Hypothalamus (tissue), 51 donors: ENCODE data around the gene ATIC.
"Not testable (repeated sequence)": the region's sequence is repeated elsewhere in the genome, so short reads cannot be mapped to it uniquely, and the experiment has no call there.

Source experiments
- DNase-seq, 51 donors: peaks; one replicate each; lab custom pipeline; 2025; lab: John Stamatoyannopoulos, UW

Gene ATIC

GRCh38 chr2:215360059-215360458 is 48.2 kb downstream of the ATIC start:
- not testable (repeated sequence) for DNase-seq

DNA sequence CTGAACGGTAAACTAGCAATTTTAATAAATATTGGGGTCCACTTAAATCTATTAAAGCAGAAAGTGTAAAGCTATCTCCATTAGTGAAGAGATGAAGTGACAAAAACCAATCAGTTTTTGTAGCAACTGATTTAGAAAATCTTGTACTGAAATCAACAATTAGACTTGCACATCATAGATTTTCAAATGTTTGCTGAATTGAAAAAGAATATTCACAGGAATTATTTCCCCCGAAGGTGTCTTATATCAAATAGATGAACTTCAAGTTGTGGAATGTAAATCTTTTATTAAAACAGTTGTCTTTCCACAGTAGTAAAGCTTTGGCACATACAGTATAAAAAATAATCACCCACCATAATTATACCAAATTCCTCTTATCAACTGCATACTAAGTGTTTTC is 48.7 kb downstream of the ATIC start:
- DNase-seq: no peak

- DNase-seq: no peak
These were observed 49.5 kb downstream of the ATIC start for GRCh38 chr2:215361211-215361875.

DNA sequence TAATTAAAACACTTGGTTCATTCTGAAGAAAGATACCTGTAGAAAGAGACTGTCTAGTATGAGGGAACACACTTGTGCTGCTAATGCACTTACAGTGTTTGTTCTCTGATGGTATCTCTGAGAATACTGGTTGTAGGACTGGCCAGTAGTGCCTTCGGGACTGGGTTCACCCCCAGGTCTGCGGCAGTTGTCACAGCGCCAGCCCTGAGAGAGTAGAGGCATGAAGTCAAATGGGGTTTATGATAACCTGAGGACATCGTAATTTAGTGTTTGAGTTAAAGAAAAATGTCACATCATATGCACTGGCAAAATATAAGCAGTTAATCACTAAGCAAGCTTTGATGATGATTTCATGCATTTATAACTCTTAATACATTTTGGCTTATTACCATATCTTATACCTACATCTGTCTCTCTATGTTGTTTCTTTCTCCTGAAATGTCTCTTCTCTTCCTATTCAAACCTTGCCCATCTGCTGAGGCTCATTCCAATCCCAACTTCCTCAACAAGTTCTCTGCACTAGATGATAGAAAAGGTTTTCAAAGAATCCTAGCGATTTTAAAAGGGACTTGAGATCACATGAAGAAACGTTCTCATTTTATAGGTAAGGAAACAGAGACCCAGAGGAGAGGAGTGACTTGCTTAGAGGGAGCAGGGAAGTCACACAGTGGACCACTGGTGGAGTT is 50.2 kb downstream of the ATIC start:
- DNase-seq: no peak

DNA sequence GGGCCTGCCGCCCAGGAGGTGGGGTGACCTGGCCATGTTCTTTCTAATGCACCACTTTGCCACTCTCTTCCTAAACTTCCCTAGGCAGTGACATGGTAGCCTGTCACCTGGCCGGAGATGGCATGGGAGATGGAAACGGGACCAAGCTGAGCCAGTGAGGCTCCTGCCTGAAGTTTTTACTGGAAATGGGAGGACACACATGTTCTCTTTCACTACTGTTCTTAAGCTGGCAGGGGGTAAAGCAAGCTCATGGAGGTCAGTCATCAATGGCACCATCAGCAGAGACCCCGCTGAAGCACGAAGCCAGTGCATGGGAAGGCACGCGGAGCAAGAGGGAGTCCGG is 50.7 kb downstream of the ATIC start:
- DNase-seq: no peak

- DNase-seq: no peak
These were observed 51.2 kb downstream of the ATIC start for GRCh38 chr2:215363039-215363438.

DNA sequence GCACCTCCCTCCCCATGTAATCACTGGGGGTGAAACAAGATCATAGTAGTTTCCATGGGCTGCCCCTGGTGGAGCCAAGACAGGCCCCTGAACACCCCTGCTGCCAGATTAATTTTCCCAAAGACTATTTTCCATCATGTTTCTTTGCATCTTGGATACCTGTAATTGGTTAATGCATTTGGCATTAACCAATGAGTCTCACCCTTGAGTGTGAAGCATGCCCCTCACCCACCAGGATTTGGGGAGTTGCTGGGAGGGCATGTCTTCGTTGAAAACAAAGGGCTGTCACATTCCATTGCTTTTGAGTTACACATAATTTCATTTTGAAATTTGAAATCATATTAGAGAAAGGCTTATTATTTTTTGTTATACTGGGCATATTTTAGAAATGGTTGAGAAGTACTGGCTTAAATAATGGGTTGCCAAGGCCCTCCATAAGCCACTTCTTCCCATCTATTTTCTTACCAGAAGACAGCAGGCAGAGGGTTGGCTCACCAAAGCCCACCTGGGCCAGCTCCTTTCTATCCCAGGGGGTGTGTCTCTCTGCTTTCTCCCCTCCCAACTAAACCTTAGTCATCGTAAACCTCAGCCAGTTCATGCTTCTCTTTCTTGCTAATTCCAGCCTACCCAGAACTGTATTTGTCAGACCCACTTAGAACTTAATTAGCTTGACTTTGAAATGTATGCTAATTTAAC is 51.8 kb downstream of the ATIC start:
- DNase-seq: no peak

DNA sequence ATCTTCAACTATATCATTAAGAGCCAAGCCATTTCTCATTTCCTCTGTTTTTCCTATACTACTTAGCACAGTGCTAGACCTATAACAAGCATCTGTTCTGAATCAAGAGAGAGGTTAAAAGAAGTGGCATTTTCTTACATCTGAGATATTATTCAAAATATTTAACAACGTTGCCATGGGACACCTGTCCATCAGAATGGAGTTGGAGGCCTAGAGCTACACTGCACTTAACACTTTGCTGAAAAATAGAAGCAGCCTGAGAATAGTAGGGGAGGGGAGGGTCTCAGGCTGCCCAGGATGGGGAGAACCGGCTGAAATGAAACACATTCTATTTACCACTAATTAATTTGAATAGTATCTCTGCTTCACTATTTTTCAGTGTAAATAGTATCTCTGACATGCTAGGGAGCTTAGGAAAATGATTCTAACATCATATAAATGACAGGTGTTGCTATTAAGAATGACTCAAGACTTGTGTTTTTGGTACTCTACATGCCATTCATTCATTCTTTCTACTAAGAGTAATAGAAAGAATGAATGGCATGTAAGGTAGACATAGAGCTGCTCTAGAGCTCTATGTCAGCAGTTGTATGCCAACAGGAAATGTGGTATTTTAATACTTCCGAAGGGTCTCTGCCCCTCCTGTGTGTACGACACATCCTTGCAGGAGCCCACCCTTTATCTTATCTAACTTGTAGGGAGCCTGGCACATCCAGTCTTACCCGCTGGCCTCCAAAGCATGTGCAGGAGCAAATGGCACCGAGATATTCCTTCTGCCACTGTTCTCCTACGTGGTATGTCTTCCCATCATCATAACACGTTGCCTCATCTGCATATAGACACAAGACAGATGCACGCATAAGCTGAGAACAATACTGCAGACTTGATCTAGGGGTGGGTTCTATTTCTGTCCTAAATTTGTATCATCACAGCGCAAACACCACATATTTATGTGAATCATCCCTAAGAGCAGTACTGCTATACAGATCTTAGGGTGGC is 52.6 kb downstream of the ATIC start:
- DNase-seq: no peak

GRCh38 chr2:215365184-215365658 is 53.4 kb downstream of the ATIC start:
- no peak for DNase-seq

DNA sequence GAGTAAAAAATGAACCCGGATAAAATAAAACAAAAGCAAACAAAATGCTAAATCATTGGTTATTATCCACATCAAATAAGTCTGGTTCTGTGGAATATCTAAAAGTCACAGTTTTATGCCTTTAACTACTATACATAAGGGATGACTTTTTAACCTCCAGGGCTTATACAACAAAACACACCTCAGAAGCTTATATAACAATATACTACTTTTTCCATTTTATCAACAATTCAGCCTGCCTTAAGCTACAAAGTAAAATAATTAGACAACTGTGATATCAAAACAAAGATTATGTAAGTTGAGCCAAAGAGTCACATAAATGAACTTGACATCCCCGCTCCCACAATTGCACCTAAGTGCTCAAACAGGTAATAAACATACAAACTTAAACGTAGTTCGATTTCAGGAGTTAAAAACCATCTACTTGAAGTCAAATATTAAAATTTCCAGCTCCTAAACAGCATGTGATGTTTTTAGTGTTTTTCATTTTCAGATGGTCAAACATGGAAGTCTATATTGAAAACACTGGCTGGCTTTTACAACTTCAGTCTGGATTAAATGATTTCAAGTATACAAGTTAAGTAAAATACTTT is 54.7 kb downstream of the ATIC start:
- DNase-seq: no peak

DNA sequence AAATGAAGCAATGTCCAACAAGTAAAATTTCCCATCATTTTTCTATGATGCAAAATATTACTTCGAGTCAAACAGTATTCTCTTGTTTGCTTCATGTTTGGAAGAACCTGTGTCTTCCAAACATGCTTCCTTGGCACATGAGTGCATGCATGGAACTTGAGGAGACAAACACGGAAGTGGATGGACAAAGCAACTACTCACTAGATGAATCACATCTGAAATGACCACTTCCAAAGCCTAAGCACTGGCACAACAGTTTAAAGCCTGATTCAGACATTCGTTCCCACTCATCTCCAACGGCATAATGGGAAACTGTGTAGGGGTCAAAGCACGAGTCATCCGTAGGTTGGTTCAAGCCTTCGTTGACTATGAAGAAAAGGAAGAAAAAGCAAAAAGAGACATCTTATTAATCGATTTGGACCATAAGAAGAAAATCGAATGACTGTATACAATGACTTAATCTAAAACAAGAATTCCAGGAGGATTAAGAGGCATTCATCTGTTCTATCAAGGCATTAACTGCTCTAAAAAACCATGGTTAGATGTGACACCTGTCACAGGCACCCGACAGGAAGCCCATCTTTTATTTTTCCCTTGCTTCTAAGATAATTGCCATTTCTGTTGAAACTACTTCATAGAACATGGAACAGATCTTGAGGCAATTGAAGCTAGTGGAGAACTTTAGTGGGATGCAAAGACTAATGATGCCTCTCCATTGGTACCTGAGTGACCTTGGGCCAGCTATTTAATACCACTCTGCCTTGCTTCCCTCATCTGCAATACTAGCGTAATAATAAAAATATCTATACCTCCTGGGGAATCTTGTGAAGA is 56.0 kb downstream of the ATIC start:
- no peak for DNase-seq

DNA sequence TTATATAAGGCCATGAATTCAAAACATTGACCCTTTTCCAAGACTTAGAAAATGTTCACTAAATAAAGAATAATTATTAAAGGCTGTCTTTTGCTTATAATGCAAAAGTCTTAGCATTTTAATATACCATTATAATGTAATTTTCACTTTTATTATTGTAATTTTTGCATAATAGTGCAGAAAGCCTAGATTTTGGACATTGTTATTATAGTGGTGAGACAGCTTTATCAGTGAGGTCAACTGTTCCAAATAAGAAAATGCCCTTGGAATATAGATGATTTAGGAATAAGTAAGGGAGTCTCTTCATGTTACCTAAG is 56.6 kb downstream of the ATIC start:
- no peak for DNase-seq

GRCh38 chr2:215369181-215369760 is 57.4 kb downstream of the ATIC start:
- no peak for DNase-seq

DNA sequence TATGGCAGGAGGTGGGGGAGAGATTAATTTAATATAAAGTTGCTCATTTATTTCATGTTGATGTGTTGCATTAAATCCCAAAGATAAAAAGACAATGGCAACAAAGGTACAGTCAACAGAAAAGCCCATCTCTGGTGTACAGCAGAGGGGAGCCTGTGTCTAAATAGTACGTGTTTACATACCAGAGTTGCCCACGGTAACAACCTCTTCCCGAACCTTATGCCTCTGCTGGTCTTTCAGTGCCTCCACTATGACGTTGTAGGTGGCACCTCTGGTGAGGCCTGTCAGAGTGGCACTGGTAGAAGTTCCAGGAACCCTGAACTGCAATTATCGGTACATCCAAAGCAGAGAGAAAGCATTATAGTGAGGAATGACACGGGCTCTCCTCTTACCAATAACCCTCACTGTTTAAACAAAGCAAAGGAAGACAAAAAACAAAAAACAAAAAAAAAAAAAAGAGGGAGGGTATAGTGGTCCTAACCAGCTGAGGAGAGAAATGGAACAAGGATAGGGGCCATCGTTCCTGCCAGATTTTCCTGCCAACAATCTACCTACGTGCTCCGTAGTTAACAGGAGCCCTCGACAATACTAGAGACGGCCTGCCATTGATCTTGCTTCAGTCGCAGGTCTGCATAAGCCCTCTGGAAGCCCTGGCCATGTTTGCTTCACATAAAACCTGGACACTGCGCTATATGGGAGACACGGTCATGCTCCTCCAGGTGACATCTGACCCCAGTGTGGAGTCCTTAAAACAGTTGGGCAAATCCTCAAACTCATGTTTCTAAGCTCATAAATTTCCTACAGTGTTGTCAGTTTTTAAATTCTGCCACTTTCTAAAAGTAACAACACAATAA is 58.5 kb downstream of the ATIC start:
- no peak for DNase-seq

GRCh38 chr2:215371915-215372897 is 60.3 kb downstream of the ATIC start:
- no peak for DNase-seq

GRCh38 chr2:215372968-215373649 is 61.2 kb downstream of the ATIC start:
- no peak for DNase-seq
